MG63 (cell line): ENCODE measurements around the gene DOP1A. TPM values are rescaled to one million over a fixed set of nuclear protein-coding genes. Genes with fewer than 3 reads are reported as not detected.

ENCODE experiments used
- DNase-seq: peaks from one replicate; pipeline ENCODE4 v3.0.0-alpha.2; 2020
- H3K27me3 ChIP-seq: fragments of 250-450 bp; sonication (Bioruptor Pico); 2 replicates; pipeline ENCODE4 v1.5.1; 2020; ENCODE audit warnings: mild to moderate bottlenecking, moderate library complexity
- H3K36me3 ChIP-seq: fragments of 250-450 bp; sonication (Bioruptor Pico); 2 replicates; pipeline ENCODE4 v1.5.1; 2020; ENCODE audit warnings: mild to moderate bottlenecking, moderate library complexity
- H3K4me3 ChIP-seq: fragments of 250-450 bp; sonication (Bioruptor Pico); 2 replicates; pipeline ENCODE4 v1.5.1; 2020; ENCODE audit warnings: mild to moderate bottlenecking, moderate library complexity
- H3K9me3 ChIP-seq: fragments of 250-450 bp; sonication (Bioruptor Pico); 2 replicates; pipeline ENCODE4 v1.5.1; 2020; ENCODE audit warnings: mild to moderate bottlenecking, moderate library complexity
- total RNA-seq: library from RNA; depleted of rRNA; stranded (reverse); fragments of >200 nt; shearing (Covaris generic); gene quantifications from 2 replicates; pipeline ENCODE4 v1.2.3, GENCODE V29; 2014; ENCODE audit warnings: low replicate concordance

DOP1A gene
- total RNA-seq, 1 experiment from 2014 or later = 5.2 TPM

DNA sequence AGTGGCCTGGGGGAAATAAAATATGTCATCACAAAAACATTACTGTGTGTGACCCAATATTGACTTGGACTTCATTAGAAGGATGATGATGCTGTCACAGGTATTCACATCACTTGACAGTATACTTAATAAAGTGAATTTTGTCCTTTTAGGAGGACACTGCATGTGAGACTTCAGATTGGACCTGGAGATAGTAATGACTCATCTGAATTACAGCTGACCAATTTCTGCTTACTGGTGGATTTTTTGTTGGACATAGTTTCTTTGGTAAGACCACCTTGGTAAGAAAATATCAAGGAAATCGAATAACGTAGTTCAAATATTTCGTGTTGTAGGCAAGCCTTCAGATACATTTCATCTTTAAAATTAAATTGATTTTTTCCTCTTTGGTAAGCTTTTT lies 57.1 kb downstream of the DOP1A start:
- peaks cover 9% of the 10 kb centered on the region for H3K36me3 ChIP-seq
- no peaks in the 10 kb centered on the region for H3K27me3 ChIP-seq
- DNase-seq = no peak
- no peak overlapping the region for H3K4me3 ChIP-seq
- no peaks in the 10 kb centered on the region for H3K9me3 ChIP-seq

GRCh38 chr6:83125425-83125824 lies 58.0 kb downstream of the DOP1A start:
- no peaks in the 10 kb centered on the region for H3K27me3 ChIP-seq
- DNase-seq = no peak
- no peak overlapping the region for H3K4me3 ChIP-seq
- no peaks in the 10 kb centered on the region for H3K9me3 ChIP-seq
- H3K36me3 ChIP-seq = peaks cover 9% of the 10 kb centered on the region

GRCh38 chr6:83126223-83126622 lies 58.8 kb downstream of the DOP1A start:
- Histone ChIP-seq H3K27me3 (no peaks in the 10 kb centered on the region), H3K9me3 (no peaks in the 10 kb centered on the region), H3K4me3 (no peak overlapping the region), H3K36me3 (peaks cover 9% of the 10 kb centered on the region)
- no peak for DNase-seq

DNA sequence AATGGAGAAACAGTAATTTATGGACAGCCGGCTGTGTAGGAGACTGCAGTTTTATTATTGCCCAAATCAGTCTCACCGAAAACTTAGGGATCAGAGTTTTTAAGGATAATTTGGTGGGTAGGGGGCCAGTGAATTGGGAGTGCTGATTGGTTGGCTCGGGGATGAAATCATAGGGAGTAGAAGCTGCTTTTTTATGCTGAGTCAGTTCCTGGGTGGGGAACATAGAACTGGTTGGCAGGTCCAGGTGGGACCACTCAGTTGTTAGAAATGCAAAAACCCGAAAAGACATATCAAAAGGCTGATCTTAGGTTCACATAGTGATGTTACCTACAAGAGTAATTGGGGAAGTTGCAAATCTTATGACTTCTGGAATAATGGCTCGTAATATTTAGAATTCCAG lies 59.3 kb downstream of the DOP1A start:
- DNase-seq = no peak
- no peaks in the 10 kb centered on the region for H3K27me3 ChIP-seq
- H3K36me3 ChIP-seq = peaks cover 9% of the 10 kb centered on the region
- H3K4me3 ChIP-seq = no peak overlapping the region
- H3K9me3 ChIP-seq = no peaks in the 10 kb centered on the region

GRCh38 chr6:83127258-83127657 lies 59.8 kb downstream of the DOP1A start:
- H3K4me3 ChIP-seq = no peak overlapping the region
- H3K36me3 ChIP-seq = peaks cover 9% of the 10 kb centered on the region
- DNase-seq = no peak
- no peaks in the 10 kb centered on the region for H3K27me3 ChIP-seq
- H3K9me3 ChIP-seq = no peaks in the 10 kb centered on the region

DNA sequence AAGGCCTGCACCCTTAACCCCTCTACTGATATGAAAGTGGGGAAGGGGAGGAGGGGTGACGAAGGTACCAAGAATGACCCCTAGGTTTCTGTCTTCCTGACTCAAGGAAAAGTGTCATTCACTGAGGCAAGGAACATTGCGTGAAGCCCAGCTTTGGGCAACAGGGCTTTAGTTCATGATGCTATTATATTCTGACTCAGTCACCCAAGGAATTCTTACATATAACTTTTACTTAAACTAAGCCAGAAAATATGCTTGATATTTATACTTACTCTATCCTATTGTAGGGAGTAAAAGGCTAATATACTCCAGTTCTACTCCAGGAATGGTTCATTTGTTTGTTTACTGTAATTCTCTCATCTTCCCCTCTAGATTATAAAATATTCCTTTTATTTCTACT lies 60.5 kb downstream of the DOP1A start:
- Histone ChIP-seq H3K36me3 (peaks cover 9% of the 10 kb centered on the region), H3K9me3 (no peaks in the 10 kb centered on the region), H3K27me3 (no peaks in the 10 kb centered on the region), H3K4me3 (no peak overlapping the region)
- no peak for DNase-seq

DNA sequence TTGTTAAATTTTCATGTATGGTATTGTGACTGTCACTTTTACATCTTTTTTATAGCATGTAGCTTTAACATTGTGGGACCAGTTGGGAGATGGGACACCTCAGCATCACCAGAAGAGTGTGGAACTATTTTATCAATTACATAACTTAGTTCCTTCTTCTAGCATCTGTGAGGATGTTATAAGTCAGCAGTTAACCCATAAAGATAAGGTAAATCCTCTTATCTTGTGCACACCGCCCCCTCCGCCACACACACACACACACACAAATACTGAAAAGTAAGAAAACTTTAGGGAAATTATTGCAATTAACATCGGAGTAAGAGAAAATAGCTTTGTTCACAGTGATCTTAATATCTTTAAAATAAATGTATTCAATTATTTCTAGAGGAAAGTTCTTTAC lies 64.7 kb downstream of the DOP1A start:
- Histone ChIP-seq H3K36me3 (no peaks in the 10 kb centered on the region; the same call in none of the 2 replicates), H3K9me3 (no peaks in the 10 kb centered on the region), H3K27me3 (no peaks in the 10 kb centered on the region), H3K4me3 (no peak overlapping the region)
- DNase-seq = no peak

DNA sequence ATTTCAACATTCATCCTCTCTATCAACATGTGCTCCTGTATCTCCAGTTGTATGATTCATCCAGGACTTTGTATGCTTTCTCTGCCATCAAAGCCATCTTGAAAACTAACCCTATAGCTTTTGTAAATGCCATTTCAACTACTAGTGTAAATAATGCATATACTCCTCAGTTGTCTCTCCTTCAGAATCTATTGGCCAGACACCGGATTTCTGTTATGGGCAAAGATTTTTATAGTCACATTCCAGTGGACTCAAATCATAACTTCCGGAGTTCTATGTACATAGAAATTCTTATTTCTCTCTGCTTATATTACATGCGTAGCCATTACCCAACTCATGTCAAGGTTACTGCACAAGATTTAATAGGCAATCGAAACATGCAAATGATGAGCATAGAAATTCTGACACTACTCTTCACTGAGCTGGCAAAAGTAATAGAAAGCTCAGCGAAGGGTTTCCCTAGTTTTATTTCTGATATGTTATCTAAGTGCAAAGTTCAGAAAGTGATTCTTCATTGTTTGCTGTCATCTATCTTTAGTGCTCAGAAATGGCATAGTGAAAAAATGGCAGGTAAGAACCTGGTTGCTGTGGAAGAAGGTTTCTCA lies 70.7 kb downstream of the DOP1A start:
- no peak for DNase-seq
- Histone ChIP-seq H3K4me3 (no peak overlapping the region), H3K9me3 (no peaks in the 10 kb centered on the region), H3K27me3 (no peaks in the 10 kb centered on the region), H3K36me3 (peaks cover 12% of the 10 kb centered on the region; the same call in 1 of the 2 replicates)

DNA sequence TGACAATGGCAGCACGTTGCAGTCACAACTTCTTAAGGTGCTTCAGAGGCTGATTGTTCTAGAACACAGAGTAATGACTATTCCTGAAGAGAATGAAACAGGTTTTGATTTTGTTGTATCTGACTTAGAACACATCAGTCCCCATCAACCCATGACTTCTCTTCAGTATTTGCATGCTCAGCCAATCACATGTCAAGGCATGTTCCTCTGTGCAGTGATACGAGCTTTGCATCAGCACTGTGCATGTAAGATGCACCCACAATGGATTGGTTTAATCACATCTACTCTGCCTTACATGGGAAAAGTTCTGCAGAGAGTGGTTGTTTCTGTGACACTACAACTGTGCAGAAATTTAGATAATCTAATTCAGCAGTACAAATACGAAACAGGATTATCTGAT lies 71.3 kb downstream of the DOP1A start:
- no peak for DNase-seq
- H3K36me3 ChIP-seq = peaks cover 12% of the 10 kb centered on the region; the same call in 1 of the 2 replicates
- H3K4me3 ChIP-seq = no peak overlapping the region
- no peaks in the 10 kb centered on the region for H3K9me3 ChIP-seq
- H3K27me3 ChIP-seq = no peaks in the 10 kb centered on the region

GRCh38 chr6:83151114-83151513 lies 83.6 kb downstream of the DOP1A start:
- peak; percentile 6 for DNase-seq
- Histone ChIP-seq H3K27me3 (no peaks in the 10 kb centered on the region), H3K4me3 (no peak overlapping the region), H3K36me3 (peaks cover 11% of the 10 kb centered on the region), H3K9me3 (no peaks in the 10 kb centered on the region)

- no peak for DNase-seq
- H3K9me3 ChIP-seq = no peaks in the 10 kb centered on the region
Measured at GRCh38 chr6:83152913-83153312, 85.4 kb downstream of the DOP1A start.

GRCh38 chr6:83153883-83154521 lies 86.5 kb downstream of the DOP1A start:
- Histone ChIP-seq H3K36me3 (peaks cover 16% of the 10 kb centered on the region), H3K4me3 (no peak overlapping the region), H3K27me3 (no peaks in the 10 kb centered on the region), H3K9me3 (no peaks in the 10 kb centered on the region)
- no peak for DNase-seq

More at GRCh38 chr6:83152913-83153312, 85.4 kb downstream of the DOP1A start:
- H3K4me3 ChIP-seq = no peak overlapping the region
- H3K36me3 ChIP-seq = peaks cover 16% of the 10 kb centered on the region
- H3K27me3 ChIP-seq = no peaks in the 10 kb centered on the region

DNA sequence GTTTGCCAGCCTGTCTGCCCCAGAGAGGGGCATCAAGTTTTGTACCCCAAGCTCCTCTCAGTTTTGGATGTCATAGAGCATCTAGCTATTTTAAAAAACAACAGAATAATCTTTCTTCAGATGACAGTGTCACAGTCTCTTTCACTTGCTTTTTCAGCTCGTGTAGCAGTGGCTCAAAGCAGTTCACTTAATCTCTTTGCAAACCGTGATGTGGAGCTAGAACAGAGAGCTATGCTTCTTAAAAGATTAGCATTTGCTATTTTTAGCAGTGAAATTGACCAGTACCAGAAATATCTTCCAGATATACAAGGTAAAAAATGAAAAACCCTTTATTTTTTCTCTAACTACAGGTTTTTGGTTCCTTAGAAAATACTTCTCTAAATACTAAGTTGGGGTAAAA lies 88.3 kb downstream of the DOP1A start:
- peaks cover 16% of the 10 kb centered on the region for H3K36me3 ChIP-seq
- no peak overlapping the region for H3K4me3 ChIP-seq
- H3K9me3 ChIP-seq = no peaks in the 10 kb centered on the region
- no peaks in the 10 kb centered on the region for H3K27me3 ChIP-seq
- no peak for DNase-seq

GRCh38 chr6:83160167-83160566 lies 92.7 kb downstream of the DOP1A start:
- Histone ChIP-seq H3K27me3 (no peaks in the 10 kb centered on the region), H3K4me3 (no peak overlapping the region), H3K36me3 (peaks cover 22% of the 10 kb centered on the region), H3K9me3 (no peaks in the 10 kb centered on the region)
- no peak for DNase-seq

DNA sequence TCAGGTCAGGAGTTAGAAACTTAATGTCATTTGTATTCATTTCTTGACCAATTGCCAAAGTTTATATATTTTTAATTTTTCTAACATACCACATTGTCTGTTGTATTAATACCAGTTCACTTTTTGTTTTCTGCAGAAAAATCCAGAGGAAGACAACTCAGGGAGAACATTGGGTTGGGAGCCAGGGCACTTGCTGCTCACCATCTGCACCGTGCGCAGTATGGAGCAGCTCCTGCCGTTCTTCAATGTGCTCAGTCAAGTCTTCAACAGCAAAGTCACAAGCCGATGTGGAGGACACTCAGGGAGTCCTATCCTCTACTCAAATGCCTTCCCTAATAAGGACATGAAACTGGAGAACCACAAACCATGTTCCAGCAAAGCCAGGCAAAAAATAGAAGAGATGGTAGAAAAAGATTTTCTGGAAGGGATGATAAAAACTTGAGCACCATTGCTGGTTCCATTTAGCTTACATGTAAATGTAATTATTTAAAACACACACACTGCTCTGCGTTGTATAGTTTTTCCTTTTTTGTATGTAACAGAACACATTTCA lies 100.3 kb downstream of the DOP1A start:
- H3K27me3 ChIP-seq = no peaks in the 10 kb centered on the region
- H3K36me3 ChIP-seq = peaks cover 81% of the 10 kb centered on the region
- no peak for DNase-seq
- no peak overlapping the region for H3K4me3 ChIP-seq
- H3K9me3 ChIP-seq = no peaks in the 10 kb centered on the region

GRCh38 chr6:83168556-83168955 lies 101.1 kb downstream of the DOP1A start:
- no peak overlapping the region for H3K4me3 ChIP-seq
- H3K9me3 ChIP-seq = no peaks in the 10 kb centered on the region
- DNase-seq = no peak
- peaks cover 85% of the 10 kb centered on the region for H3K36me3 ChIP-seq
- no peaks in the 10 kb centered on the region for H3K27me3 ChIP-seq

DNA sequence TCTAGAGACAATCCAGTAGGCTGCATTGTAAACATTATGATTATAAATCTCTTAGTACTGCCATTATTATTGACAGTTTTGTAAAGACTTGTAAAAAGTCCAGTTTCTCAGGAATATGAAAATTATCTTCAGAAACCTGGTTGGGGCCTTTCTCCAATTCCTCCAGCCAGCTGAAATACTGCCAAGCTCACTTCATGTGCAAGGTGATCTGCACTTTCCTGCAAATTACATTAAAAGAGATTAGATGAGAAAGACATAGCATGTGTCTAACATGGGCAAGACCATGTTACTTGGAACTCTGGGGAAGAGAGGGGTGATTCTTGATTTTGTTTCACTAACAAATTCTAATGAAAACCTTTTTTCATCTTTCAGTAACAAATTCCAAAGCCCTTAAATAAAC lies 101.6 kb downstream of the DOP1A start:
- Histone ChIP-seq H3K27me3 (no peaks in the 10 kb centered on the region), H3K4me3 (no peak overlapping the region), H3K36me3 (peaks cover 90% of the 10 kb centered on the region), H3K9me3 (no peaks in the 10 kb centered on the region)
- no peak for DNase-seq

DNA sequence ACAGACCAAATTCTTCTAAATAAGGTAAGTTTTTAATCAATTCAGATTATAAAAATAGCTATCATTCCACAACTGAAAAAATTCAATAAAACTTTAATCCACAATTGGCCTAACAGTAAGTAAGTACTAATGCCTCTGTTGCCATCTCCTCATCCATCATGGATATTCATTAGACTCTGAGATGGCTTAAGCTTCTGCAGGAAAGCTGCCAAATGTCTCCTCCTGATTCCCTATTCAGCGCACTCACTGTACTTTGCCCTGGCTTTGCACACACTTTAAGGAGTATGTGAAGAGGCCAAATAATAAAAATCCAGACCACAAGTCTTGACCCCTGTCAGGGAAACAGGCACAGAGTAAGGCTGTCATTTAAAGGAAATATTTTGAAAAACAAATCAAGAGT lies 102.0 kb downstream of the DOP1A start:
- Histone ChIP-seq H3K4me3 (no peak overlapping the region), H3K27me3 (no peaks in the 10 kb centered on the region), H3K36me3 (peaks cover 90% of the 10 kb centered on the region), H3K9me3 (no peaks in the 10 kb centered on the region)
- DNase-seq = no peak
